Left lung (tissue), 10 donors: ENCODE data around the gene SOX6. TPM values are rescaled to one million over a fixed set of nuclear protein-coding genes. Genes with fewer than 3 reads are reported as not detected.

ENCODE experiments used
- ATAC-seq: fragments of 200-7000 bp; cut with Tn5 transposase; one replicate; pipeline ENCODE4 v1.9.1; 2020; ENCODE audit warnings: moderate library complexity
- DNase-seq, 4 donors: peaks; one replicate each; pipeline ENCODE4 v3.0.0-alpha.2; 2013 to 2020
- H3K27ac ChIP-seq, 2 donors: fragments of 200-600 bp; sonication (generic) in 1 of 2; one replicate each; pipeline versions ENCODE4 v1.5.0 to v1.8.0; 2020 to 2021
- H3K27me3 ChIP-seq, 2 donors: fragments of 200-600 bp; sonication (generic) in 1 of 2; one replicate each; pipeline versions ENCODE4 v1.5.0 to v1.8.0; 2020 to 2021
- H3K36me3 ChIP-seq, 2 donors: fragments of 200-600 bp; sonication (generic) in 1 of 2; one replicate each; pipeline versions ENCODE4 v1.5.0 to v1.8.0; 2020 to 2021
- H3K4me1 ChIP-seq, 2 donors: fragments of 200-600 bp; one replicate each; pipeline ENCODE4 v1.8.0; 2021
- H3K4me3 ChIP-seq, 2 donors: fragments of 200-600 bp; sonication (generic) in 1 of 2; one replicate each; pipeline versions ENCODE4 v1.5.0 to v1.8.0; 2020 to 2021; ENCODE audit warnings: mild to moderate bottlenecking in 1 of 2
- H3K9me3 ChIP-seq, 2 donors: fragments of 200-600 bp; sonication (generic) in 1 of 2; one replicate each; pipeline versions ENCODE4 v1.5.0 to v1.8.0; 2020 to 2021
- intact Hi-C, 2 donors: fragments of 100-400 bp; cut with DNase I; formaldehyde crosslinking; loops; one replicate each; pipeline versions ENCODE4 v1.11.2 to v1.14.2; 2022
- polyA plus RNA-seq, 6 donors: library from polyadenylated mRNA; unstranded; fragments of 120-200 nt; gene quantifications; one replicate each; pipeline ENCODE4 v1.2.1, GENCODE V29; 2013; ENCODE audit not compliant: insufficient read length in 6 of 6
- total RNA-seq, 2 donors: library from RNA; stranded (reverse); fragmentation: NEBNext Ultra II Directional; extraction: Animal tissue kit (Norgen Biotek cat#: 25700); gene quantifications; one replicate each; pipeline ENCODE4 v1.2.1, GENCODE V29; 2021
- TF ChIP-seq, protein P1 (sequence below), 2 donors: fragments of 200-600 bp; sonication (generic) in 1 of 2; IDR thresholded peaks; one replicate each; pipeline versions ENCODE4 v1.5.0 to v1.8.0; 2021; ENCODE audit warnings: antibody characterized with exemption in 2 of 2
- donor health status: DM: no; HTN: yes; CAD: no.
- donor health status: DM: no; HTN: no; CAD: no.

The SOX6 gene
- total and polyA plus RNA-seq, 8 donors, result 4.7 to 20.5 (median 15.6) TPM

DNA sequence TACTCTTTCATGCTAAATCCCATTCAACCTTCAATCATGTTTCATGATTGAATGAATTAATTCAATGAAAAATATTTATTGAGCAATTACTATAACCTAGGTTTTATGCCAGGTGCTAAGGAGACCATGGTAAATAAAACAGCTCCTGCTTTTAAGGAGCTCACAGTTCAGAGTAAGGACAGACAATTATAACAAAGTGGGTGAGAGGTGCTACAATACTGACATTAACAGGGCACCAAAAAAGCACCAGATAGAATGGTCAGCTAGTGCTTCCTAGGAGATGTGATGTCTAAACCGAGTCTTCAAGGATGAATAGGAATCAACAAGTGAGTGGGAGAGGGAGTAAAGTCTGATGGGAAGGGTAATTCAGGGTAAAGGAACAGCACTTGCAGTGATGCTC, 366.7 kb downstream of the SOX6 start:
- intact Hi-C loops, result no loop called here
- H3K4me3 ChIP-seq, result no peak overlapping the region
- ATAC-seq (no peak), DNase-seq (no peak)
- no peak overlapping the region for H3K27ac ChIP-seq
- H3K36me3 ChIP-seq, result no peaks in the 10 kb centered on the region
- H3K9me3 ChIP-seq, result no peaks in the 10 kb centered on the region
- peaks cover 4 to 5% of the 10 kb centered on the region in 2 donors for H3K4me1 ChIP-seq
- TF ChIP-seq, protein P1, sequence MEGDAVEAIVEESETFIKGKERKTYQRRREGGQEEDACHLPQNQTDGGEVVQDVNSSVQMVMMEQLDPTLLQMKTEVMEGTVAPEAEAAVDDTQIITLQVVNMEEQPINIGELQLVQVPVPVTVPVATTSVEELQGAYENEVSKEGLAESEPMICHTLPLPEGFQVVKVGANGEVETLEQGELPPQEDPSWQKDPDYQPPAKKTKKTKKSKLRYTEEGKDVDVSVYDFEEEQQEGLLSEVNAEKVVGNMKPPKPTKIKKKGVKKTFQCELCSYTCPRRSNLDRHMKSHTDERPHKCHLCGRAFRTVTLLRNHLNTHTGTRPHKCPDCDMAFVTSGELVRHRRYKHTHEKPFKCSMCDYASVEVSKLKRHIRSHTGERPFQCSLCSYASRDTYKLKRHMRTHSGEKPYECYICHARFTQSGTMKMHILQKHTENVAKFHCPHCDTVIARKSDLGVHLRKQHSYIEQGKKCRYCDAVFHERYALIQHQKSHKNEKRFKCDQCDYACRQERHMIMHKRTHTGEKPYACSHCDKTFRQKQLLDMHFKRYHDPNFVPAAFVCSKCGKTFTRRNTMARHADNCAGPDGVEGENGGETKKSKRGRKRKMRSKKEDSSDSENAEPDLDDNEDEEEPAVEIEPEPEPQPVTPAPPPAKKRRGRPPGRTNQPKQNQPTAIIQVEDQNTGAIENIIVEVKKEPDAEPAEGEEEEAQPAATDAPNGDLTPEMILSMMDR (IDR thresholded peaks at IDR 0.05), result no peak
- no peaks in the 10 kb centered on the region for H3K27me3 ChIP-seq

DNA sequence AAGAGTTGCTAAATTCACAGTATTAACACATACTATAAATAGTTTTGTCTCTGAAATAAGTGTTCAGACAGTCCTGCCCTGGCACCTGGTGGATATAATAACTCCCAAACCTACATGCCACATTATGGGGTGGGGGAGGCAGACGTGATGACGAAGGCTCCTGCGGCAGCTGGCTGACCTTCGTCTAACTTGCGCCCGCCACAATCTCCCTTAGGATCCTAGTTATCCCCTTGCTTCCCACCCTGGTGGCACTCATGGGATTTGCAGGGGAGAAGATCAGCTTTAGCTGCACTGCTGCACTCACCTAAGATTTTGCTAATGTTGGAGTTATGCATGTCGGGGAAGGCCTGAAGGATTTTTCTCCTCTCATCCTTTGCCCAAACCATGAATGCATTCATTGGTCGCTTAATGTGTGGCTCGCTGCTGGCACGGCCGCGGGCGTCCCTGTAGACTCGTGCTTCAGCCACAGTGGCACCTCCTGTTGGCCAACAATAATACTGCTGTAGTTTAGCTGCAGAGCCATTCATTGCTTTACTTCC, 367.6 kb downstream of the SOX6 start:
- H3K4me3 ChIP-seq, result no peak overlapping the region
- intact Hi-C loops, result no loop called here
- ATAC-seq (peak; percentile 36), DNase-seq (no peak)
- no peak overlapping the region for H3K27ac ChIP-seq
- H3K27me3 ChIP-seq, result no peaks in the 10 kb centered on the region
- H3K36me3 ChIP-seq, result no peaks in the 10 kb centered on the region
- peaks cover 4 to 5% of the 10 kb centered on the region in 2 donors for H3K4me1 ChIP-seq
- TF ChIP-seq, protein P1 (IDR thresholded peaks at IDR 0.05), result peak in 1 of 2 donors; percentile 11
- H3K9me3 ChIP-seq, result no peaks in the 10 kb centered on the region

DNA sequence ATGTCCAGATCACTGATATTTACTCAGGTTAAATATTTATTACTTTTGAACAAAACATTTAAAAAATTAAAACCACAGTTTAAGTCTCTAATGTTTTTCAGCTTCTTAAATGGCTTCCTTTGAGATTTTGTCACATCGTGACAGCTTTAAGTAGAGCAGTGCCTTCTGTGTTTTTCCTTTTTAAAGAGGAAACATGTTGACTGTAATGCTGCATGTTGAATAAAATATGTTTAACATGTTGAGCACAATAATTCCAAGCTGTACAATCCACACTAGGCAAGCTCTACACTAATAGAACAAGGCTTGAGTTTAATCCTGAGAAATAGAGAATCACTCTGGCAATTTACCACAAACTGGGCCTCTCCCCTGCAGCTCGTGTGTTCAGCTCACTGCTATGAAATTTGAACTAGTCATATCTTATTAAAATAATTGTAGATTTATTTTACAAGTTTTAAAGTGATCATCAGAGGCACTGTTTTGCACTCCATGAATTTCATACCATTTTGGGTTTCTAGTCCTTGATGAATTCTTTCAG, 368.3 kb downstream of the SOX6 start:
- H3K36me3 ChIP-seq, result no peaks in the 10 kb centered on the region
- no peak for ATAC-seq
- H3K27ac ChIP-seq, result no peak overlapping the region
- no peaks in the 10 kb centered on the region for H3K27me3 ChIP-seq
- H3K4me1 ChIP-seq, result peaks cover 4 to 5% of the 10 kb centered on the region in 2 donors
- DNase-seq, result no peak
- intact Hi-C loops, result no loop called here
- TF ChIP-seq, protein P1 (IDR thresholded peaks at IDR 0.05), result no peak
- H3K4me3 ChIP-seq, result no peak overlapping the region
- H3K9me3 ChIP-seq, result no peaks in the 10 kb centered on the region

DNA sequence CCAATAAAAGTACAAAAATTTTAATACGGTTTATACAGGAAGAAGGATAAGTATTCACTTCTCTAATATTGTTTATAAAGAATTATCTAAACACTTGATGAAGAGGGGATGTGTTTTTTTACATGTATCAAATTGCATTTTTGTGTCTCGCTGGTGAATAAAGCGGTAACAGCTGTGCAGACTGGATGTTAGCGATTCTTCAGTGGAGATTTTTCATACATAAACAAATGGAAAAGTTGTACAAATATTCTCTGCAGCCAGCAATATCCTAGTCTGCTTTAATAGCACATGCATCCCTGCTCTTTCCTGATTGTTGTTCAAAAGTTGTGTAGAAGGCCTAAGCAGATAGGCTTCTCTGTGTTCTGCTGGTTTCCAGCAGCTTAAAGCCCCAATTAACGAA, 369.3 kb downstream of the SOX6 start:
- intact Hi-C loops, result no loop called here
- peaks cover 4 to 5% of the 10 kb centered on the region in 2 donors for H3K4me1 ChIP-seq
- H3K27me3 ChIP-seq, result no peaks in the 10 kb centered on the region
- no peaks in the 10 kb centered on the region for H3K9me3 ChIP-seq
- no peak overlapping the region for H3K27ac ChIP-seq
- TF ChIP-seq, protein P1 (IDR thresholded peaks at IDR 0.05), result no peak
- no peak overlapping the region for H3K4me3 ChIP-seq
- H3K36me3 ChIP-seq, result no peaks in the 10 kb centered on the region
- ATAC-seq (no peak), DNase-seq (no peak)

DNA sequence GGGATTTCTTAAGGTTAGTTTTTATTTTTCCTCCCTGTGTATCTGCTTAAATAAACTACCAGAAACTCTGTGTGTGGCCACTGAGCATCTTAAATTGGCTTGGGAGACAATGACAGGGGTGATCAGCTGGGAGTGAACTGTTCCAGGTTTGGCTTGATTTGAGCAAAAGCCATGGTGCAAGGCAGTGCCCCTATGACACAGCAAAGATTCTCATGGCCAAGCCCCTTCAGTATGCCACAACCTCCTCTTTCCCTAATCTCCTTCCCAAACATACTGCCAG, 370.5 kb downstream of the SOX6 start:
- TF ChIP-seq, protein P1 (IDR thresholded peaks at IDR 0.05), result no peak
- H3K27ac ChIP-seq, result peak overlapping the region; percentile 4 to 13
- no peaks in the 10 kb centered on the region for H3K36me3 ChIP-seq
- H3K4me1 ChIP-seq, result peaks cover 4 to 5% of the 10 kb centered on the region in 2 donors
- no peaks in the 10 kb centered on the region for H3K9me3 ChIP-seq
- DNase-seq (no peak), ATAC-seq (no peak)
- intact Hi-C loops, result loop anchor here in 1 of 2 donors (2.0 kb wide), 1 partner anchor 43 kb away; no protein-coding TSS in a partner anchor
- H3K4me3 ChIP-seq, result no peak overlapping the region
- no peaks in the 10 kb centered on the region for H3K27me3 ChIP-seq
